Kidney epithelial cell (primary cell): ENCODE results near the gene PPP1R8. TPM values are rescaled to one million over a fixed set of nuclear protein-coding genes. Genes with fewer than 3 reads are reported as not detected.

Experiments
- DNase-seq: peaks from one replicate; pipeline ENCODE4 v3.0.0-alpha.2; 2010; ENCODE audit warnings: low read depth
- H3K27me3 ChIP-seq: 2 replicates; pipeline ENCODE4 v1.6.0; 2011; ENCODE audit warnings: low read length; ENCODE audit not compliant: control insufficient read depth, insufficient read depth
- H3K36me3 ChIP-seq: 2 replicates; pipeline ENCODE4 v1.5.1; 2011; ENCODE audit warnings: low read length; ENCODE audit not compliant: control insufficient read depth, insufficient read depth
- H3K4me3 ChIP-seq: 2 replicates; pipeline ENCODE4 v1.5.1; 2011; ENCODE audit warnings: low read depth, mild to moderate bottlenecking, control low read depth, low read length
- total RNA-seq: library from RNA; depleted of rRNA; stranded (reverse); fragments of >200 nt; gene quantifications from 2 replicates; pipeline ENCODE4 v1.2.3, GENCODE V29; 2015
- TF ChIP-seq, protein P1 (sequence below): IDR thresholded peaks from 2 replicates; pipeline ENCODE4 v1.5.1; 2011; ENCODE audit warnings: mild to moderate bottlenecking, moderate library complexity, low read length, control low read depth, inconsistent platforms; ENCODE audit not compliant: insufficient read depth, poor library complexity, severe bottlenecking

Gene PPP1R8
- total RNA-seq, 1 donor from 2014 or later, result 53.1 TPM

DNA sequence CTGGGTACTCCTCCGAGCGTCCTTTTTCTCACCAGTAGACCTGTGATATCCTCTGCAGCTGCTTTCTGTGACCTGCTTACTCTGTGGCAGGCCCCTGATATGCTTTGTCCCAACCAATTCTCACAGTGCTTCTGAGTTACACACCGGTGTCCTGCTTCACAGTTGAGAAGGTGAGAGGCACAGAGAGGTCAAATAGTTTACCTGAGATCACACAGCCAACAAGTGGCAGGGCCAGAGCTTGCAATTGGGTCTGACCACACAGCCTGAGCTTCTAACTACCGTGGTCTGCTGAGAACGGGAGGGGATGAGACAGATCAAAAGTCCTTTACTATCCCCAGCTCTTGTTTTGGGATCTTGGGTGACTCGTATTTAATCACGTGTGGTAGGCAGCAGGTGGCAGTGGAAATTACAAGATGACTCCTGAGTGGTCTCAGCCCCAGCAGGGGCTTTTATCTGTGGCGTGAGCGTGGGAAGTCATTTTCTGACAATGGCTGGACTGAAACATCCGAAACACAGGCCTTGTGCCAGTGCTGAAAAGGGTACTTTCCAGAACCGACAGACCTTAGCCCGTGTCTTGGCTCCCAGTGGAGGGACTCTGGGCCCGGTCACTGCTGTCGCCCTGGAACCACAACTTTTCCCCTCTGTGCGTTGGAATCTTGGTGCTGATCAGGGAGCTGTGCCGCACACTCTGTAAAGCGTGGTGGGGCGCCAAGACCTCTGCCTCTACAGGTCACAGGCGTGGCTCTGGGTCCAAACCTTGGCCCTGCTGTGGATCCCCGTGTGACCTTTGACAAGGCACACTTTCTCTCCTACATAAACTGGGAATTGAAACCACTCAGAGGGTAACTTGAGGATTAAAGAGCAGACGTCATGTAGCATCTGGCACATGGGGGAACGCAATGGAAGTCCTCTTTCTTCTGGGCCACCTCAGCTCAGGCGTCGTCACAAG lies 53.7 kb downstream of the PPP1R8 start:
- no peaks in the 10 kb centered on the region for H3K27me3 ChIP-seq
- no peak for DNase-seq
- H3K36me3 ChIP-seq, result peaks cover 1% of the 10 kb centered on the region
- no peak overlapping the region for H3K4me3 ChIP-seq
- TF ChIP-seq, protein P1, sequence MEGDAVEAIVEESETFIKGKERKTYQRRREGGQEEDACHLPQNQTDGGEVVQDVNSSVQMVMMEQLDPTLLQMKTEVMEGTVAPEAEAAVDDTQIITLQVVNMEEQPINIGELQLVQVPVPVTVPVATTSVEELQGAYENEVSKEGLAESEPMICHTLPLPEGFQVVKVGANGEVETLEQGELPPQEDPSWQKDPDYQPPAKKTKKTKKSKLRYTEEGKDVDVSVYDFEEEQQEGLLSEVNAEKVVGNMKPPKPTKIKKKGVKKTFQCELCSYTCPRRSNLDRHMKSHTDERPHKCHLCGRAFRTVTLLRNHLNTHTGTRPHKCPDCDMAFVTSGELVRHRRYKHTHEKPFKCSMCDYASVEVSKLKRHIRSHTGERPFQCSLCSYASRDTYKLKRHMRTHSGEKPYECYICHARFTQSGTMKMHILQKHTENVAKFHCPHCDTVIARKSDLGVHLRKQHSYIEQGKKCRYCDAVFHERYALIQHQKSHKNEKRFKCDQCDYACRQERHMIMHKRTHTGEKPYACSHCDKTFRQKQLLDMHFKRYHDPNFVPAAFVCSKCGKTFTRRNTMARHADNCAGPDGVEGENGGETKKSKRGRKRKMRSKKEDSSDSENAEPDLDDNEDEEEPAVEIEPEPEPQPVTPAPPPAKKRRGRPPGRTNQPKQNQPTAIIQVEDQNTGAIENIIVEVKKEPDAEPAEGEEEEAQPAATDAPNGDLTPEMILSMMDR, result no peak

DNA sequence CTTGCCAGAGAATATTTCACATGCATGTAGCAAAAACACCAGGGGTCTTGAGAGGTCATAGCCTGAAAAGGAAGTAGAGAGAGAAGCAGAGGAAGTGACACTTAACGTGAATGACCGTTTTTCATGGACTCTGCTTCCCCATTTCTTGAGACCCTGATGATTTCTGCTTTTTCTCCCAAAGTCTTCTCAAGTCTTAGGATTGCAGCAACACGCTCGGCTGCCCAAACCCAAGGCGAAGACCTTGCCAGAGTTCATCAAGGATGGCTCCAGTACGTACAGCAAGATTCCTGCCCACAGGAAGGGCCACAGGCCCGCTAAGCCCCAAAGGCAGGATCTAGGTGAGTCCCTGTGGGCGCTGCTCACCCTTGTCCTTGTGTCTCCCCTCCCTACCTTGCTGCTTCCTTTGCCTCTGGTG lies 54.5 kb downstream of the PPP1R8 start:
- Histone ChIP-seq H3K4me3 (no peak overlapping the region), H3K36me3 (no peaks in the 10 kb centered on the region), H3K27me3 (no peaks in the 10 kb centered on the region)
- TF ChIP-seq, protein P1, result no peak
- no peak for DNase-seq

DNA sequence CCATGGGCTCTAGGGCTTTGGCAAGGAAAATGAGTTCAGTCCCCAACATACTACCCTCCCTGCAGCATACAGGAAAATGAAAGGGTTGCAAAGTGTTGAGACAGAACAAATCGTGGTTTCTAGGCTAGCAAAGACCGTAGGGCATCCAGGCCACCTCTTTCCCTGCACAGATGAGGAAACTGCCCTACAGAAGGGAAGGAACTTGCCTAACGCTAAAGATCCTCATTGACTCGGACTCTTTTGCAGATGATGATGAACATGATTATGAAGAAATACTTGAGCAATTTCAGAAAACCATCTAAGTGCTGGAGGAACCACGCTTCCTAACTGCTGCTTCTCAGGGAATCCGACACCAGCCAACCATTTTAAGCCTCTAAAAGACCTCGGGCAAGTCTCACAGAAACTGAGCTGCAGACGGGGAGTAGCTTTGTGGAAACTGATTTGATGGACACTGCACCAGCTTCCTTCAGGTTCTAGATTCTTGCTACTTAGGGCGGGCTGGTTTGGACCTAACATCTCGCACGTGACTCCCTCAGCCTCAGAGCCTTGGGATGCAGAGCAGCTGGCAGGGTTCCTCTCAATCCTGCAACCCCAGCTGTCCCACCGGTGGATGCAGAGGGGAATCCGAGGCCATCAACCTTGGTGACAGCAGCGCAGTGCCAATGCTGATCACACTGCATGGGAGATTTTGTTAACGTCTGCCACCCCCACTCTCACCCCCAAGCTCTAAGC lies 55.2 kb downstream of the PPP1R8 start:
- no peak for DNase-seq
- Histone ChIP-seq H3K4me3 (no peak overlapping the region), H3K27me3 (no peaks in the 10 kb centered on the region), H3K36me3 (no peaks in the 10 kb centered on the region)
- TF ChIP-seq, protein P1, result no peak

DNA sequence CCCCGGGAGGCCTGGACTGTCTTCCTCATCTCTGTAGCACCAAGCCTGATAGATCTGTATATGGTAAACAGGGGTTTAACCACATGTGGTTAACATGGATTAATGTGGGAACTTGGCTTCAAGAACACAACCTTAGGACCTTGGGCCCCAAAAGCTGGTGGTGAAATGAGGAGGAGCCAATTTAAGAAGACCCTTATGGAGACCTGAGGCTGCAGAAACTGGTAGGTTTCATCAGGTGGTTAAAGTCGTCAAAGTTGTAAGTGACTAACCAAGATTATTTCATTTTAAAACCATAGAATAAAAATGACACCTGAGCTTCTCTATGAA lies 55.7 kb downstream of the PPP1R8 start:
- Histone ChIP-seq H3K36me3 (no peaks in the 10 kb centered on the region), H3K4me3 (no peak overlapping the region), H3K27me3 (no peaks in the 10 kb centered on the region)
- DNase-seq, result no peak
- TF ChIP-seq, protein P1, result no peak

DNA sequence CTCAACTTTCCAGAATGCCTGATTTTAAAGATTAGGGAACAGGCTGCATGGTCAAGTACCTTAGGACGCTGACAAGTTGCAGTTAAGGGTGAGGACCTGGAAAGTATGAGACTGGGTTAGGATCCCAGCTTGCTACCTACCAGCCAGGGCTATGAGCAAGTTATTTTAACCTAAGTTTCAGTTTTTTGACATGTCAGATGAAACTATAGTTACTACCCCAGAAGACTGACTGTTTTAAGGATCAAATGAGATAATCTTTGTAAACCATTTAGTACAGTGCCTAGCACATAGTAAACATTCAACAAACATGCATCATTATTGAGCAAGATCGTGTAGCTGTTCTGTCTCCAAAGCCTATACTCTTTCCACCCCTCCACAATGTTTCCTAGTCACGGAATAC lies 56.2 kb downstream of the PPP1R8 start:
- DNase-seq, result no peak
- TF ChIP-seq, protein P1, result no peak
- Histone ChIP-seq H3K4me3 (no peak overlapping the region), H3K27me3 (no peaks in the 10 kb centered on the region), H3K36me3 (no peaks in the 10 kb centered on the region)
